H1 (cell line): ENCODE data around the gene RNF168. TPM values are rescaled to one million over a fixed set of nuclear protein-coding genes. Genes with fewer than 3 reads are reported as not detected.
"Not testable (repeated sequence)": the region's sequence is repeated elsewhere in the genome, so short reads cannot be mapped to it uniquely, and the experiment has no call there.

Experiments
- CTCF ChIA-PET: fragments of 300-600 bp; sonication (Branson Sonifier 250); formaldehyde crosslinking; loops from one replicate; lab custom pipeline; 2021; ENCODE audit not compliant: partially characterized antibody; lab: Charles Lee
- POLR2A ChIA-PET: fragments of 300-600 bp; sonication (Branson Sonifier 250); formaldehyde crosslinking; loops from one replicate; lab custom pipeline; 2021; ENCODE audit warnings: inconsistent platforms; ENCODE audit not compliant: partially characterized antibody; lab: Charles Lee
- DNase-seq, 2 experiments: peaks; one replicate each; pipeline versions ENCODE4 v3.0.0 to v3.0.0-alpha.2; 2010 to 2022; ENCODE audit warnings: low spot score in 2 of 2, low read depth in 1 of 2, mixed read lengths in 1 of 2
- FAIRE-seq: peaks from 2 replicates; lab custom pipeline; 2011; peaks lifted over from hg19 to GRCh38; lab: Jason Lieb, UNC
- H2AFZ ChIP-seq: 2 replicates; pipeline ENCODE4 v1.8.1; 2012; ENCODE audit warnings: low read length, inconsistent platforms
- H2AK5ac ChIP-seq: 2 replicates; pipeline ENCODE4 v1.6.1; 2013; ENCODE audit warnings: low read depth, low read length
- H2BK120ac ChIP-seq: replicated peaks from 2 replicates; pipeline ENCODE3; 2013; ENCODE audit warnings: low read depth, low read length, inconsistent platforms
- H2BK12ac ChIP-seq: 2 replicates; pipeline ENCODE4 v1.6.1; 2013; ENCODE audit warnings: low read depth, low read length
- H2BK15ac ChIP-seq: 2 replicates; pipeline ENCODE4 v1.6.1; 2013; ENCODE audit warnings: low read length
- H2BK20ac ChIP-seq: 2 replicates; pipeline ENCODE4 v1.6.1; 2013; ENCODE audit warnings: low read length
- H2BK5ac ChIP-seq: 2 replicates; pipeline ENCODE4 v1.6.1; 2013; ENCODE audit warnings: low read depth, low read length
- H3K14ac ChIP-seq: 2 replicates; pipeline ENCODE4 v1.6.1; 2013; ENCODE audit warnings: inconsistent platforms; ENCODE audit not compliant: insufficient read length
- H3K18ac ChIP-seq: 2 replicates; pipeline ENCODE4 v1.6.1; 2013; ENCODE audit warnings: low read length; ENCODE audit errors: extremely low read depth
- H3K23ac ChIP-seq: 2 replicates; pipeline ENCODE4 v1.6.1; 2013; ENCODE audit warnings: inconsistent platforms; ENCODE audit not compliant: insufficient read length
- H3K23me2 ChIP-seq: 2 replicates; pipeline ENCODE4 v1.6.1; 2013; ENCODE audit warnings: low read depth, low read length
- H3K27ac ChIP-seq: 2 replicates; pipeline ENCODE4 v1.6.1; 2011; ENCODE audit warnings: low read depth, low read length, inconsistent platforms
- H3K27me3 ChIP-seq, 4 experiments: replicated peaks in 1 of 4; 1 replicate in 1 of 4; 2 replicates in 3 of 4; pipeline versions ENCODE4 v1.6.1 to v1.8.1; 2011 to 2013; ENCODE audit warnings: low read length in 3 of 4, mild to moderate bottlenecking in 3 of 4, inconsistent platforms in 2 of 4, mixed read lengths in 2 of 4, moderate library complexity in 1 of 4; ENCODE audit not compliant: control insufficient read depth in 3 of 4, insufficient read depth in 3 of 4; ENCODE audit errors: extremely low read depth in 1 of 4
- H3K36me3 ChIP-seq, 4 experiments: 2 replicates each; pipeline versions ENCODE4 v1.6.1 to v1.8.1; 2011 to 2013; ENCODE audit warnings: mild to moderate bottlenecking in 4 of 4, low read length in 3 of 4, moderate library complexity in 2 of 4, control low read depth in 1 of 4, inconsistent platforms in 1 of 4; ENCODE audit not compliant: insufficient read depth in 4 of 4, control insufficient read depth in 2 of 4
- H3K4ac ChIP-seq: replicated peaks from 2 replicates; pipeline ENCODE3; 2013; ENCODE audit warnings: low read length, low read depth, mixed read lengths, inconsistent platforms; ENCODE audit not compliant: insufficient read length
- H3K4me1 ChIP-seq, 4 experiments: replicated peaks in 1 of 4; 1 replicate in 1 of 4; 2 replicates in 3 of 4; pipeline versions ENCODE4 v1.6.1 to v1.8.1; 2011 to 2013; ENCODE audit warnings: low read length in 3 of 4, inconsistent platforms in 2 of 4, mixed read lengths in 1 of 4; ENCODE audit not compliant: insufficient read depth in 4 of 4, control insufficient read depth in 3 of 4
- H3K4me2 ChIP-seq, 2 experiments: 2 replicates each; pipeline versions ENCODE4 v1.6.1 to v1.8.1; 2011 to 2013; ENCODE audit warnings: low read depth in 2 of 2, low read length in 2 of 2, control low read depth in 1 of 2, inconsistent platforms in 1 of 2, mild to moderate bottlenecking in 1 of 2; ENCODE audit not compliant: insufficient read depth in 1 of 2
- H3K4me3 ChIP-seq, 4 experiments: fragments of 200-600, 300-600 bp in 1 of 4; sonication (generic), shearing (Covaris generic), sonication (Bioruptor Twin) in 1 of 4; 2 replicates each; pipeline versions ENCODE4 v1.5.1 to v1.8.1; 2011 to 2016; ENCODE audit warnings: low read length in 4 of 4, low read depth in 3 of 4, control low read depth in 2 of 4, inconsistent platforms in 2 of 4, mild to moderate bottlenecking in 2 of 4, mixed read lengths in 1 of 4, moderate library complexity in 1 of 4; ENCODE audit not compliant: insufficient read depth in 2 of 4; ENCODE audit errors: extremely low read depth in 1 of 4
- H3K56ac ChIP-seq: replicated peaks from 2 replicates; pipeline ENCODE3; 2013; ENCODE audit warnings: low read depth, mild to moderate bottlenecking, mixed read lengths, low read length, inconsistent platforms; ENCODE audit not compliant: insufficient read length
- H3K79me1 ChIP-seq: 2 replicates; pipeline ENCODE4 v1.6.1; 2013; ENCODE audit warnings: low read depth, low read length, control low read depth
- H3K79me2 ChIP-seq, 2 experiments: 2 replicates each; pipeline versions ENCODE4 v1.6.1 to v1.8.1; 2012 to 2013; ENCODE audit warnings: low read length in 2 of 2, mild to moderate bottlenecking in 2 of 2, inconsistent platforms in 1 of 2; ENCODE audit not compliant: insufficient read depth in 2 of 2, control insufficient read depth in 1 of 2
- H3K9ac ChIP-seq, 4 experiments: replicated peaks in 1 of 4; 1 replicate in 1 of 4; 2 replicates in 3 of 4; pipeline versions ENCODE4 v1.6.1 to v1.8.1; 2011 to 2013; ENCODE audit warnings: low read depth in 3 of 4, low read length in 3 of 4, control low read depth in 2 of 4, mild to moderate bottlenecking in 2 of 4, moderate library complexity in 2 of 4, inconsistent platforms in 1 of 4; ENCODE audit errors: extremely low read depth in 1 of 4
- H3K9me3 ChIP-seq, 2 experiments: 2 replicates each; pipeline versions ENCODE4 v1.6.1 to v1.8.1; 2012 to 2013; ENCODE audit warnings: mild to moderate bottlenecking in 2 of 2, moderate library complexity in 2 of 2, control low read depth in 1 of 2, inconsistent platforms in 1 of 2, low read depth in 1 of 2, low read length in 1 of 2, mixed read lengths in 1 of 2; ENCODE audit not compliant: insufficient read depth in 2 of 2
- H4K20me1 ChIP-seq, 2 experiments: replicated peaks in 1 of 2; 2 replicates each; pipeline versions ENCODE3 to v1.8.1; 2011 to 2013; ENCODE audit warnings: inconsistent platforms in 2 of 2, low read length in 2 of 2, mild to moderate bottlenecking in 1 of 2; ENCODE audit not compliant: insufficient read depth in 2 of 2, control insufficient read depth in 1 of 2
- H4K5ac ChIP-seq: 2 replicates; pipeline ENCODE4 v1.6.1; 2013; ENCODE audit warnings: low read length, low read depth, mixed read lengths, inconsistent platforms; ENCODE audit not compliant: insufficient read length
- H4K8ac ChIP-seq: 2 replicates; pipeline ENCODE4 v1.8.0; 2013; ENCODE audit warnings: mild to moderate bottlenecking, moderate library complexity, low read length, inconsistent platforms; ENCODE audit not compliant: insufficient read depth; ENCODE audit errors: extremely low read depth
- H4K91ac ChIP-seq: replicated peaks from 2 replicates; pipeline ENCODE3; 2013; ENCODE audit warnings: low read length, mixed read lengths, inconsistent platforms; ENCODE audit not compliant: insufficient read length
- WGBS, 2 experiments: shearing (Covaris generic) in 1 of 2; methylation state at CpG; one replicate each; pipeline versions ENCODE4 v1.1.6 to v1.1.7; 2013 to 2015; ENCODE audit warnings: low lambda C conversion rate in 2 of 2, mixed read lengths in 2 of 2, inconsistent platforms in 1 of 2, low coverage in 1 of 2, missing lambda C conversion rate in 1 of 2; ENCODE audit not compliant: insufficient replicate concordance in 2 of 2, insufficient coverage in 1 of 2, insufficient read length in 1 of 2; ENCODE audit errors: extremely low coverage in 1 of 2, missing lambda C conversion rate in 1 of 2; 5-methylcytosine and 5-hydroxymethylcytosine counted together
- polyA plus RNA-seq, 7 experiments: library from polyadenylated mRNA; depleted of rRNA in 3 of 7; stranded (reverse) in 5 of 7; unstranded in 2 of 7; fragments of >200 nt in 5 of 7; fragments of 200-250 nt in 2 of 7; gene quantifications; 1 replicate in 5 of 7; 2 replicates in 1 of 7; 4 replicates in 1 of 7; pipeline versions ENCODE4 v1.2.1 to v1.2.3, GENCODE V29; 2011 to 2013; ENCODE audit warnings: missing spikeins in 2 of 7, mixed read lengths in 2 of 7
- total RNA-seq: library from RNA; stranded (reverse); fragmentation: NEBNext Ultra II Directional; extraction: Animal tissue kit (Norgen Biotek cat#: 25700); gene quantifications from 2 replicates; pipeline ENCODE4 v1.2.1, GENCODE V29; 2021

Gene RNF168
- total and polyA plus RNA-seq, 2 of the 8 experiments (the other 6 are each of a cell fraction or from before 2014, with no cell fraction given) = 6.3 to 63.5 TPM

- not testable (repeated sequence) for H3K14ac ChIP-seq, H3K9ac ChIP-seq, H3K23ac ChIP-seq, H2BK12ac ChIP-seq, H4K8ac ChIP-seq, H3K36me3 ChIP-seq, H2AFZ ChIP-seq, H3K56ac ChIP-seq, H3K27me3 ChIP-seq, H4K5ac ChIP-seq, H3K79me1 ChIP-seq, H2BK20ac ChIP-seq, H3K4me1 ChIP-seq, H3K9me3 ChIP-seq, H2BK15ac ChIP-seq, FAIRE-seq, H2BK120ac ChIP-seq, DNase-seq, H3K23me2 ChIP-seq, H3K4me2 ChIP-seq, H4K91ac ChIP-seq, H2BK5ac ChIP-seq, H3K27ac ChIP-seq, H3K18ac ChIP-seq, H3K4me3 ChIP-seq, H3K4ac ChIP-seq, H2AK5ac ChIP-seq
- H4K20me1 ChIP-seq = peaks cover 12 to 22% of the 10 kb centered on the region in 2 experiments
- peaks cover 30 to 97% of the 10 kb centered on the region in 2 experiments for H3K79me2 ChIP-seq
- ChIA-PET CTCF (interaction anchor here (0.6 to 1.6 kb wide), 3 partner anchors 13 to 98 kb away, joined by 3 read pairs; no protein-coding TSS in a partner anchor), POLR2A (interaction anchor here (1.0 kb wide), 1 partner anchor 25 kb away, joined by 5 read pairs; no protein-coding TSS in a partner anchor)
- WGBS, 2 experiments = 90% methylated on average over 5 of the region's 5 CpGs; no CpG with 5 or more reads in 1 of the 2 experiments
Measured at GRCh38 chr3:196421668-196422067, 81.9 kb downstream of the RNF168 start.
